GM18951 (cell line): ENCODE results near the gene MTHFD2L.

Experiments used
- POLR2A ChIP-seq: IDR thresholded peaks from 4 replicates; pipeline ENCODE4 v1.6.1; 2011; ENCODE audit warnings: mild to moderate bottlenecking; ENCODE audit not compliant: insufficient read length, insufficient read depth; ENCODE audit errors: extremely low read depth
- in situ Hi-C: fragments of 300-500 bp; cut with MboI; formaldehyde crosslinking; loops from one replicate; pipeline ENCODE4 v1.12.0; 2022; ENCODE audit warnings: low sequenced_read_pairs, mixed read lengths, inconsistent platforms; ENCODE audit not compliant: unreplicated experiment

Gene MTHFD2L

GRCh38 chr4:74294681-74295080 lies 136.8 kb downstream of the MTHFD2L start:
- in situ Hi-C loops, result no loop called here
- TF ChIP-seq POLR2A, result no peak

- TF ChIP-seq POLR2A, result no peak
- in situ Hi-C loops, result no loop called here
These were observed 139.6 kb downstream of the MTHFD2L start for GRCh38 chr4:74297539-74297938.

- no peak for TF ChIP-seq POLR2A
- in situ Hi-C loops, result no loop called here
These were observed 146.2 kb downstream of the MTHFD2L start for GRCh38 chr4:74304095-74304625.

GRCh38 chr4:74305000-74305399 lies 147.1 kb downstream of the MTHFD2L start:
- in situ Hi-C loops, result no loop called here
- TF ChIP-seq POLR2A, result no peak

- TF ChIP-seq POLR2A, result no peak
- in situ Hi-C loops, result no loop called here
These were observed 149.3 kb downstream of the MTHFD2L start for GRCh38 chr4:74307170-74307569.

GRCh38 chr4:74308215-74308614 lies 150.3 kb downstream of the MTHFD2L start, which contains the start of gene EPGN:
Gene EPGN, plus strand, starts transcription at chr4:74308470. Its CDS starts 64 bp downstream, at chr4:74308534.
- in situ Hi-C loops, result no loop called here
- no peak for TF ChIP-seq POLR2A

GRCh38 chr4:74309223-74309622 lies 151.3 kb downstream of the MTHFD2L start:
- no peak for TF ChIP-seq POLR2A
- in situ Hi-C loops, result no loop called here

GRCh38 chr4:74311696-74312313 lies 153.9 kb downstream of the MTHFD2L start:
- TF ChIP-seq POLR2A, result no peak
- in situ Hi-C loops, result loop anchor here (10.0 kb wide), 1 partner anchor 117 kb away; no protein-coding TSS in a partner anchor

GRCh38 chr4:74314329-74314728 lies 156.4 kb downstream of the MTHFD2L start:
- in situ Hi-C loops, result loop anchor here (10.0 kb wide), 1 partner anchor 120 kb away; no protein-coding TSS in a partner anchor
- TF ChIP-seq POLR2A, result no peak

GRCh38 chr4:74314944-74315343 lies 157.0 kb downstream of the MTHFD2L start:
- in situ Hi-C loops, result loop anchor here (10.0 kb wide), 1 partner anchor 120 kb away; no protein-coding TSS in a partner anchor
- no peak for TF ChIP-seq POLR2A

- no peak for TF ChIP-seq POLR2A
- in situ Hi-C loops, result loop anchor here (10.0 kb wide), 1 partner anchor 121 kb away; no protein-coding TSS in a partner anchor
These were observed 157.5 kb downstream of the MTHFD2L start for GRCh38 chr4:74315376-74315775.

GRCh38 chr4:74316397-74316796 lies 158.5 kb downstream of the MTHFD2L start:
- in situ Hi-C loops, result loop anchor here (10.0 kb wide), 1 partner anchor 122 kb away; no protein-coding TSS in a partner anchor
- no peak for TF ChIP-seq POLR2A

GRCh38 chr4:74317616-74318246 lies 159.8 kb downstream of the MTHFD2L start:
- TF ChIP-seq POLR2A, result no peak
- in situ Hi-C loops, result loop anchor here (10.0 kb wide), 1 partner anchor 123 kb away; no protein-coding TSS in a partner anchor
